ENCODE results near the gene LDB2. TPM values are rescaled to one million over a fixed set of nuclear protein-coding genes. Genes with fewer than 3 reads are reported as not detected.
A peak's percentile ranks its signal among the peaks of the same experiment; 100 is the strongest.
"Not testable (repeated sequence)": the region's sequence is repeated elsewhere in the genome, so short reads cannot be mapped to it uniquely, and the experiment has no call there.

Gene LDB2
- total and polyA plus RNA-seq, 2 donors (not counting 1 experiment from before 2014, with no cell fraction given), result 41.6 to 78.3 TPM

- Histone ChIP-seq H3K4me1 (ENCODE audit: control insufficient read depth, extremely low read depth, insufficient read depth, low read length) (peaks cover 4% of the 10 kb centered on the region), H3K36me3 (ENCODE audit: control insufficient read depth, insufficient read depth, low read length) (no peaks in the 10 kb centered on the region), H3K9ac (ENCODE audit: insufficient read depth, low read length) (no peak overlapping the region), H3K27me3 (ENCODE audit: control insufficient read depth, insufficient read depth, low read length) (no peaks in the 10 kb centered on the region), H3K79me2 (ENCODE audit: control insufficient read depth, insufficient read depth, low read length) (no peaks in the 10 kb centered on the region), H3K4me3 (replicated peaks in 1 of 4; ENCODE audit: control extremely low read depth in 1 of 4, insufficient read depth in 1 of 4, low read depth in 3 of 4, low read length in 4 of 4) (no peak overlapping the region), H3K4me2 (ENCODE audit: extremely low read depth, insufficient read depth, low read length) (no peak overlapping the region), H4K20me1 (ENCODE audit: control insufficient read depth, extremely low read depth, insufficient read depth, low read length) (no peaks in the 10 kb centered on the region), H3K27ac (ENCODE audit: insufficient read depth, low read length) (no peak overlapping the region), H3K9me3 (ENCODE audit: control insufficient read depth, insufficient read depth, low read depth, low read length) (no peaks in the 10 kb centered on the region), H2AFZ (ENCODE audit: low read length) (no peak overlapping the region)
- TF ChIP-seq CTCF (conservative IDR thresholded peaks at IDR 0.05 in 1 of 2, IDR thresholded peaks at IDR 0.05 in 1 of 2; ENCODE audit: low read depth in 1 of 2, low read length in 2 of 2) (no peak), EZH2 (IDR thresholded peaks at IDR 0.05; ENCODE audit: low read length, missing control alignments) (no peak)
- peak; percentile 62 to 83 for DNase-seq (ENCODE audit: low read depth in 2 of 2)
Measured at GRCh38 chr4:16530688-16531635, 367.5 kb downstream of the LDB2 start.

- H3K4me1 ChIP-seq (ENCODE audit: control insufficient read depth, extremely low read depth, insufficient read depth, low read length), result no peaks in the 10 kb centered on the region
- peak; percentile 34 to 96 for DNase-seq (ENCODE audit: low read depth in 2 of 2)
- H3K9ac ChIP-seq (ENCODE audit: insufficient read depth, low read length), result no peak overlapping the region
- no peaks in the 10 kb centered on the region for H3K9me3 ChIP-seq (ENCODE audit: control insufficient read depth, insufficient read depth, low read depth, low read length)
- no peaks in the 10 kb centered on the region for H4K20me1 ChIP-seq (ENCODE audit: control insufficient read depth, extremely low read depth, insufficient read depth, low read length)
- no peak overlapping the region for H3K27ac ChIP-seq (ENCODE audit: insufficient read depth, low read length)
- H3K4me2 ChIP-seq (ENCODE audit: extremely low read depth, insufficient read depth, low read length), result no peak overlapping the region
- TF ChIP-seq CTCF (conservative IDR thresholded peaks at IDR 0.05 in 1 of 2, IDR thresholded peaks at IDR 0.05 in 1 of 2; ENCODE audit: low read depth in 1 of 2, low read length in 2 of 2) (no peak), EZH2 (IDR thresholded peaks at IDR 0.05; ENCODE audit: low read length, missing control alignments) (no peak)
- H3K36me3 ChIP-seq (ENCODE audit: control insufficient read depth, insufficient read depth, low read length), result no peaks in the 10 kb centered on the region
- H3K79me2 ChIP-seq (ENCODE audit: control insufficient read depth, insufficient read depth, low read length), result no peaks in the 10 kb centered on the region
- H2AFZ ChIP-seq (ENCODE audit: low read length), result no peak overlapping the region
- no peak overlapping the region for H3K4me3 ChIP-seq (replicated peaks in 1 of 4; ENCODE audit: control extremely low read depth in 1 of 4, insufficient read depth in 1 of 4, low read depth in 3 of 4, low read length in 4 of 4)
- H3K27me3 ChIP-seq (ENCODE audit: control insufficient read depth, insufficient read depth, low read length), result no peaks in the 10 kb centered on the region
Measured at GRCh38 chr4:16524911-16525554, 373.4 kb downstream of the LDB2 start.

- H3K79me2 ChIP-seq (ENCODE audit: control insufficient read depth, insufficient read depth, low read length), result no peaks in the 10 kb centered on the region
- H4K20me1 ChIP-seq (ENCODE audit: control insufficient read depth, extremely low read depth, insufficient read depth, low read length), result no peaks in the 10 kb centered on the region
- no peak overlapping the region for H3K4me2 ChIP-seq (ENCODE audit: extremely low read depth, insufficient read depth, low read length)
- no peaks in the 10 kb centered on the region for H3K27me3 ChIP-seq (ENCODE audit: control insufficient read depth, insufficient read depth, low read length)
- no peak overlapping the region for H3K4me3 ChIP-seq (replicated peaks in 1 of 4; ENCODE audit: control extremely low read depth in 1 of 4, insufficient read depth in 1 of 4, low read depth in 3 of 4, low read length in 4 of 4)
- H3K36me3 ChIP-seq (ENCODE audit: control insufficient read depth, insufficient read depth, low read length), result no peaks in the 10 kb centered on the region
- no peak for TF ChIP-seq EZH2 (IDR thresholded peaks at IDR 0.05; ENCODE audit: low read length, missing control alignments)
- TF ChIP-seq CTCF (conservative IDR thresholded peaks at IDR 0.05 in 1 of 2, IDR thresholded peaks at IDR 0.05 in 1 of 2; ENCODE audit: low read depth in 1 of 2, low read length in 2 of 2), result no peak
- DNase-seq (ENCODE audit: low read depth in 2 of 2), result no peak
- H3K9me3 ChIP-seq (ENCODE audit: control insufficient read depth, insufficient read depth, low read depth, low read length), result no peaks in the 10 kb centered on the region
- no peak overlapping the region for H3K27ac ChIP-seq (ENCODE audit: insufficient read depth, low read length)
- H2AFZ ChIP-seq (ENCODE audit: low read length), result no peak overlapping the region
- no peaks in the 10 kb centered on the region for H3K4me1 ChIP-seq (ENCODE audit: control insufficient read depth, extremely low read depth, insufficient read depth, low read length)
- H3K9ac ChIP-seq (ENCODE audit: insufficient read depth, low read length), result no peak overlapping the region
Measured at GRCh38 chr4:16524406-16524805, 374.0 kb downstream of the LDB2 start.

GRCh38 chr4:16523526-16523925 lies 374.9 kb downstream of the LDB2 start:
- H3K27ac ChIP-seq (ENCODE audit: insufficient read depth, low read length); DNase-seq (ENCODE audit: low read depth in 2 of 2); H4K20me1 ChIP-seq (ENCODE audit: control insufficient read depth, extremely low read depth, insufficient read depth, low read length); H3K36me3 ChIP-seq (ENCODE audit: control insufficient read depth, insufficient read depth, low read length); H3K9ac ChIP-seq (ENCODE audit: insufficient read depth, low read length); H3K79me2 ChIP-seq (ENCODE audit: control insufficient read depth, insufficient read depth, low read length); H3K27me3 ChIP-seq (ENCODE audit: control insufficient read depth, insufficient read depth, low read length); H3K4me1 ChIP-seq (ENCODE audit: control insufficient read depth, extremely low read depth, insufficient read depth, low read length); H3K9me3 ChIP-seq (ENCODE audit: control insufficient read depth, insufficient read depth, low read depth, low read length); H2AFZ ChIP-seq (ENCODE audit: low read length); H3K4me2 ChIP-seq (ENCODE audit: extremely low read depth, insufficient read depth, low read length); H3K4me3 ChIP-seq (replicated peaks in 1 of 4; ENCODE audit: control extremely low read depth in 1 of 4, insufficient read depth in 1 of 4, low read depth in 3 of 4, low read length in 4 of 4): not testable (repeated sequence)
